HG02588 (cell line): ENCODE results near the gene SOST.

Experiments
- ATAC-seq: cut with Tn5 transposase; IDR thresholded peaks from one replicate; pipeline ENCODE4 v1.9.1; 2021; ENCODE audit warnings: mild to moderate bottlenecking, moderate library complexity; ENCODE audit not compliant: unreplicated experiment

Gene SOST

DNA sequence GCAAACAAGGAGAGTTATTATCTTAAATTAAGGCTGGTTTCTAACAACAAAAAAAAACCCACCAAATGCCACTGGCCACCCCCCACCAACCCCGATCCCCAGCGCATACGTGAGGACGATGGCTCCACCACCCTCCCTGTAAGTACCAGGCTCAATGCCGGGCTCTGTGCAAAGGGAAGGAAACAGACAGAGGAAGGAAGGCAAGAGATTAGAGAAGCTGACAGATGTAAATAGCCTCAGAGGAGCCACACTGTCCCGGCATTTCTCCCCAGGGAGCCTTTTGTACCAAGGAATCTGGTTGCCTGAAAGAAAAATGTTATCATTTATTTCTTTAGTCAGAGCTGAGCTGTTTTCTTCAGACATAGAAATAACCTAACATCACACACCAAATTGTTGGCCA lies 13.1 kb downstream of the SOST start:
- no peak for ATAC-seq

DNA sequence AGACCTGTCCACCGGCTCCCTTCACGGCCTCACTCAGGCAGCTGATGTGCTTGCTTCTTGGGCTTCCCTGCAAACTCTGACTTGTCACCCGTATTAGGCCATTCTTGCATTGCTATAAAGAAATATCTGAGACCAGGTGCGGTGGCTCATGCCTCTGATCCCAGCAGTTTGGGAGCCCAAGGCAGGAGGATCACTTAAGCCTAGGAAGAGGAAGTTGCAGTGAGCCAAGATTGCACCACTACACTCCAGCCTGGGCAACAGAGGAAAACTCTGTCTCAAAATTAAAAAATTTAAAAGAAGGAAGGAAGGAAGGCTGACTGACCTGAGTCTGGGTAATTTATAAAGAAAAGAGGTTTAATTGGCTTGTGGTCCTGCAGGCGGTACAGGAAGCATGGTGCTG lies 17.0 kb downstream of the SOST start:
- ATAC-seq, result no peak

DNA sequence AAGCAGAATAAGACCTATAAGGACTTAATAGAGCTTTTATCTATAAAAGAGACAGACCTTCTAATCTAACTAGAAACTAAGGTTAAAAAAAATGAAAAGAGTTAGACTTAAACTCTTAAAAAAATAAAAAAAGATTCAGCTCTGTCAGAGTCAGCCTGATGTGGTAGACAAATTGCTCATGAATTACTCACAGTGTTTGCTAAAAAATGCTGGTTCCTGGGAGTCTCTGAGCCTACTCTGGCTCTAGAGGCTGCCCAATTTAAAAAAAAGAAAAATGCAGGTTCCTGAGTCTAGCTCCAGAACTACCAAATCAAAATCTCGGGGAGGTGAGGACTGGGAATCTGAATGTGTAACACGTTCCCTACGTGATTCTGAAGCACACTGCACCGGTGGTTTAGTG lies 18.1 kb downstream of the SOST start:
- no peak for ATAC-seq

DNA sequence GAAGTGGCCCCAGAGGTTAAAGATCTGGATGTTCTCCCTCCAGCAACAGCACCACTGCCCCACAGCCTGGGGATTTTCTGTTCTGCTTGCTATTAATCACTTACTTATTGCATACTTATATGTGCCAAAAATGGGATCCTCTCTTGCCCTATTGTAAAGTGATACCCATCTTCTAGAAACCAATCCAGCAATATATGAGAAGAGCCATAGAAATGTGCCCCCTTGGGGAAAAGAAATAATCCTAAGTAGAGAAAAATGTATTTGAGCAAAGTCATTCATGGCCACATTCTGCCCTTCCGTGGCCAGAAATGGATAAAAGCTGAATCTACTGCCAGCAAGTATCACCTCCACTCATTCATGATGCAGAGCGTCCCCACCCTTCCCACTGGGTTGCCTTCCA lies 20.9 kb downstream of the SOST start:
- no peak for ATAC-seq

DNA sequence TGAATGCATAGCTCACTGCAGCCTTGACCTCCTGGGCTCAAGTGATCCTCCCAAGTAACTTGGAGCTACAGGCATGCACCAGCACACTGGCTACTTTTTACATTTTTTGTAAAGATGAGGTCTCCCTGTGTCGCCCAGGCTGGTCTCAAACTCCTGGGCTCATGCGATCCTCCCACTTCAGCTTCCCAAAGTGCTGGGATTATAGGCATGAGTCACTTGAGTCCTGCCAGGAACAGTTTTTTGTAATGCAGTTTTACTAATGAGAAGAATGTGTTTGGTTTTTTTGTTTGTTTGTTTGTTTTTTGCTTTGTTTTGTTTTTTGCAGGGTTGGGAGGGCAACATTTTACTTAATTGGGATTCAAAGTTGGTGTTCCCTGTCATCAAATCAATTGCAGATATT lies 22.2 kb downstream of the SOST start:
- ATAC-seq, result no peak

DNA sequence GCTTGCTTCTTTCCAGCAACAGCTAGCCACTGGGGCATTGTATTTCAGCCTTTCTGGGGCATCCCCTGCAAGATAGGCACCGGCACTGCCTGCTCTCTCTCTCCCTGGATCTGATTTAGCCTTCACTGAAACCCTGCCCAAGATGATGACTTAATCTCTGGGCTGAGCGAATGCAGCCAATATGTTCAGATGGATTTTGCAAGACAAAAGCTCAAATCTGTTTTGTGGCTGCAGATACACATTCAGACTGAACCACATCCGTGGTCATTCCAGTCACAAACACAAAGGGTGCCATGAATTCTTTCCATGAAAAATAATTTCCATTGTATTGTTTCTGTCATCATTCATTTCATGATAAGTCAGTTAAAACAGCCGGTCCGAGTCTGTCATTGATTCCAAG lies 24.2 kb downstream of the SOST start:
- ATAC-seq, result no peak

DNA sequence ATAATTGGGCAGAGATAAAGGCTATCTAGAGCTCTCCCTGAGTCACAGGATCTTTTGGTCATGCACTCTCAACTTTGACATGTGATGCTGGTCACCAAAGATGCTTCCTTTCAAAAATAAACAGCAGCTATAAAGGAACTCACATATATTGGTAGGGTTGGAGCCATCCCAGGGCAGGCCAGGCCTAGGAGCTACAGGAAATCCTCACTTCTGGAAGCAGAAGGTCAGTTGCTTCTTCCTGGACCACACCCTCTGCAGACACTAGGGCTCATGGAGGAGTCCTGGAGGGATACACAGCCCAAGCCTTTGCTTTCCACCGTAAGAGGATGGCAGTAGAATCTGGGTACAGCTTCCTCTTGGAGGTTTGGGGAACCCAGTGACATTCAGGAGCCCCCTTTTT lies 24.6 kb downstream of the SOST start:
- no peak for ATAC-seq

DNA sequence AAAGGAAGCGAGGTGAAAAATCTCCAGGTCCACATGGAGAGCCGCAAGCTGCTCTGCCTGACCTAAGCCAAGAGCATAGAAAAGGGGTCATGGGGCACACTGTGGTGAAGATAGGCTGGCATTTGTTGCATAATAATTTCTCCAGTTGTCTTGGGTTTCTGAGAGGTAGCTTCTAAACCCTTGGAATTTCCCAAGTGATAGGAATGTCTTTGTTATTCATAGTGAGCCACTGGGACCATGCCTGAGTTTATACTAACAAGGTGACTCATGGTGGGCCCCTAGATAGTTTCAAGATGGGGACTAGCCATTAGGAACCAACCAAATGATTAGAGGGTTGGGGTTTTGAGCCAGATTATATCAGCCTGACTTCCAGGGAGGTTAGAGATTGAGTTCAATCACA lies 25.6 kb downstream of the SOST start:
- ATAC-seq, result no peak

DNA sequence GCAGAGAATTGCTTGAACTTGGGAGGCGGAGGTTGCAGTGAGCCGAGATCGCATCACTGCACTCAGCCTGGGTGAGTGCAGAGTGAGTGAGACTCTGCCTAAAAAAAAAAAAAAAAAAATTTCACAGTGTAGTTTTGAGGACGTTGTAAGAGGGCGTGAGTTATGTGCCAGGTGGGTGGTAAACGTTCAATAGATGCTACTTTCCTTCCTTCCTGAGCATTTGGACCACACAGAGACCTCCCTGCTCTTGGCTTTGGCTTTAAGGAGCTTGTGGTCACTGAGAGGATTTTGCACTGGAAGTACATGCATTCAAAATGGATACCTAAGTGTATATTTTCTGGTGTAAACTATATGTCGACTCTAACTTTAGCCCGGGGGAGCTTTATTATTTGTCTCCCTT lies 30.5 kb downstream of the SOST start:
- ATAC-seq, result no peak

DNA sequence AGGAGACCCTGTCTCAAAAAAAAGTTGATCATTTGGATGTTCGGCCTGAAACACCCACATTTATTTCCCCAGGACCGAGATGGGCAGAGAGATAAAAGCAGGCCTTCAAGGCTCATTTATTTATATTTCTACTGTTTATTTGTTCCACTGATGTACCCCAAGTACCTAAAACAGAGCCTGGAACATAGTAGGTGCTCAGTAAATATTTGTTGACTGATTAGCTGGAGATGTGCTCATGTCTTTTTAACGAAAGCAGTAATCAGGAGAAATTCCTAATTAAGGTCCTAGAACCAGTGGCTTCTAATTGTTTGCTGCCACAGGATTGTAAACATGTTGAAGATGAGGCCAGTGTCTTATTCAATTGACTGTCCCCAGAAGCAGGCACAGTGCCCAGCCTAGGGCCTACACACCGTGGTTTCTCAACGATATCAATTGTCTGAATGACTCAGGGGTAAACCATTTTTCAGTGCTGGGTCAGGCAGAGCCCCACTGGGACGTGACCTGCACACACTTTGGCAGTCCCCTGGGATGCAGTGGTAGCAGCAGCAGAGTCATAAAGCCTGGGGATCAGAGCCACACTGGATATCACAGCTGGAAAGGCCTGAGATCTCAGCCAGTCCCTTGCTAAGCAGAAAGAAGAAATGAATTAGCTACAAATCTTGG lies 34.8 kb downstream of the SOST start:
- no peak for ATAC-seq

DNA sequence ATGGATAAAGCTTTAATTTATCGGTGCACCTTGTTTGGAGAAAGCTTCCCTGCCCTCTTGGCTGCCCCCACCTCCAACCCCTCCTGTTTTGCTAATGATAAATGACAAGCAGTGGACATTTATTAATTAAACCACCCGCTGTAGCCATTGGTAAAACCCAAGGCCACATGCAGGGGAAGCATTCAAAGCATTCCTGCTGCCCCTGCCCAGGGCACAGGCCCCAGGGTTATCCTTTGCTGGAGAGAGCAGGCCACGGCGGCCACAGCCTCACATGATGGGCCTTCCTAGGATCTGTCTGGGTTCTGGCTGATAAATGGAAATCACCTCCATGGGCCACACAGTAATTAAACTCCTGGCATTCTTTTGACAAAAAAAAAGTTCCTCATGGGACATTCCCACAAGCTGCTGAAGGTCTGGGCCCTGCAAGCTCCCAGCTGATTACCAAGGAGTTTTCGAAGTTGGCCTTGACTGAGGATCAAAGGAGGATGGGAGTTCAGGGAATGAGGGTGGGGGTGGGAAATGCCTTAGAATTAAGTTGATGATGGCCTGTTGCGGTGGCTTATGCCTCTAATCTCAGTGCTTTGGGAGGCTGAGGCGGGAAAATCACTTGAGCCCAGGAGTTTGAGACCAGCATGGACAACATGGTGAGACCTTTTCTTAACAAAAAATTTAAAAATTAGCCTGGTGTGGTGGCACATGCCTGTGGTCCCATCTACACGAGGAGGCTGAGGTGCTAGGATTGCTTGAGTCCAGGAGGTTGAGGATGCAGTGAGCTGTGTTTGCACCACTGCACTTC lies 35.5 kb downstream of the SOST start:
- ATAC-seq, result no peak

DNA sequence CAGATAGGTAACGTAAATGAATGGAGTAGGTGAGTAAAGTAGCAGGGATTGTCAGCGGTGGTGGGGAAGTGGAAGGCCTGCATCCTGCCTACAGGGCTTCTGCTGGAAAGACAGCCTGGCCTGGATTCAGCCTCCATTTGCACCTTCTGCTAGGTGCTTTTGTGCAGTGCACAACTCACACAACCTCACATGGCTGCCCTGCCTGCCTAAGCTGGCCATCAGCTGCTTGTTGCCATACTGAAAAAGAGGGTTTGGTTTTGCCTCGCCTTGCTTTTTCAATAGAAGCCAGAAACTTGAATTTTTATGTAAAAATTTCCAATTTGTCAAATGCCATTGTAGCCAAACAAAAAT lies 36.3 kb downstream of the SOST start:
- no peak for ATAC-seq

DNA sequence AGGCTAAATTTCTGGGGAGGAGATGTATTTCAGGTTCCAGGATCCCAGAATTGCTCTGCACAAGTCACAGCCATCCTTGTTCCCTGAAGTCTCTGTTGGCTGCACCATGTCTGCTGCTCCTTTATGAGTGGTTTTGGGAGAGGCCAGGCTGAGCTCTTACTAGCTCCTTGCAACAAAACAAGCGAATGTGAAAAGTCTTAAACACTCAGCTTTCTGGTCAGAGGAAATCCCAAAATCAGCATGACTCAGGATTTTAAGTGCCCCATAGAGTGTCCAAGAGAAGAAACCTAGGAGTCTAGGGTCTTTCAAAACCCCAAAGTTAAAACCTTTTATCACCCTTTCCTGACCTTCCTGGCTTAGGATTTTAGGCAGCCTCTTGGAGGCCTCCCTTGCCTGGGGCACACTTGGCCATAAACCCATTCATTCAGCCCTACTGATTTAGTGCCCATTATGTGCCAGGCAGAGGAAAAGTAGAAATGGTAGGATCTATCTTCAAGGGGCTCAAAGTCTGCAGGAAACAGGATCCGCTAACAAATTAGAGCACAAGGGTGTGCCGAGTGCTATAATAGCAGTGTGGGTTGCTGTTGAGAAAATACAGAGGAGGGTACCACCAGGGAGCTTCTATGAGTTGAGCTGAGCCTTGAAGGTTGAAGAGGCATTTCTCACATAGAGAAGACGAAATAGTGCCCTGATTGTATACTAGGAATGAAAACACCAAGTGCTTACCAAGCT lies 36.9 kb downstream of the SOST start:
- ATAC-seq, result no peak

DNA sequence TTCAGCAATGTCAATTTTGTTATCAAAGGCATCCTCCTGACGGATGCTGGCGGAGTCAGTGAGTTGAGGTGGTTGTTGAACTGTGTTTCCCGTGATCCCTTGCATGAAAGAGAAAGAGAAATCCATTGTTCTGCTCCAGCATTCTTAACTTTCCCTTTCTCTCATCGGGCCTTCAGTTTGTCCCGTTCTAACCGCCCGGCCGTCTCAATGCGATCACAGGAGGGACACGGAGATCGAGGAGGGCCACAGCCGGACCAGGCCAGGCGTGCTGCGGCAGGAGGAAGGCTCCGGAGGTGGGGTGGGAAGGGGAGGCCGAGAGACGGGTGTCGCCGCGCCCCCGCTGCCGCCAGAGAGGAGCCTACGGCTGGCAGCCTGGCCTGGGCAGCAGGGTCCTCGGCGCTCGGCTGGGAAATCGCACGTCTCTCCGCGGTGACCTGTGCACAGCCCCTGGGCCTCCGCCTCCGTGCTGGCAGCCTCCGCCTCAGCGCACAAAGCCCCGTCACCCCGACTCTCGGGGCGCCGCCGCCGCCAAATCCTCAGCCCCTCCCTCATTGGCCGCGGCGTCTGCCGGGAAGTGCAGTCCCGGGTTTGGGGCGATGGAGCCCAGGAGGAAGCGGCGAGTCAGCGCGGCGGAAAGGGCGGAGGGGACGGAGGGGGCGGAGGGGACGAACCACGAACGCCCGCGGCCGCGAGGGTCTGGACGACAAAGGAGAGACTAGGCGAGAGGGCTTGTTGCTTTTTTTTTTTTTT lies 38.1 kb downstream of the SOST start:
- no peak for ATAC-seq

DNA sequence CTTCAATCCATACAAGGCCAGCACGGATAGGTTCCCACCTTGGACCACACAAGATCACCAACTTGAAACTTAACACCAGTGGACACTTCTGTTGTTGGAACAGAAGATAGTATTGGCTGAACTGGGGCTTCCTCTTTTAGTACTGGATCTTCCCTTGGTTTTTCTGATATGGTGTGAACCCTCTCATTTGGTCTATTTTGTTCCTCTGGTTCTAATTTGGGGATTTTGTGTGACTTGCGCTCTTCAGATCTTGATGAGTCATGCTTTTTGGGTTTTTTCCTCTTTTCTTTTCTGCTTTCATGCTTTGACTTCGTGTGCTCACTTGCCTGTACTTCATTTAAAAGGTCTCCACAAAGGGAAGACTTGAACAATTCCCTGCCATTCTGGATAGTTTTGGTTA lies 39.0 kb downstream of the SOST start:
- no peak for ATAC-seq

DNA sequence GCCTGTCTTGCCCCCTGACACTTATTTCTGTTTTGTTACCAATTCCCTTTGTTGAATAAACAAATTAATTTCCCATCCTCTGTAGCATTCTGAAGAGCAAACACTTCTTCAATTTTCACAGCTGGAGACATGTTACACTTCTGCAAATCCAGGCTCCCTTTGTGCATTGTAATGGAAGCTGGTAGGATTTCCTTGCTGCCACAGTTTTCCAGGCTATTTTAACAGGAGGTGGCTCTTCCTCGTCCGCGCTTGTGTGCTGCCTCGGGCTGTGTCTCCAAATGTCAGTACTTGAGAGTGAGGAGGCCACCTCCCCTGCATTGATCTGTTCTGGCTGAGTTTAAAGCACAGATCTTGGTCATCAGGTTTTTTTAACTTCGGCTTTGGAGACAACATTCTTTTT lies 40.0 kb downstream of the SOST start:
- no peak for ATAC-seq

DNA sequence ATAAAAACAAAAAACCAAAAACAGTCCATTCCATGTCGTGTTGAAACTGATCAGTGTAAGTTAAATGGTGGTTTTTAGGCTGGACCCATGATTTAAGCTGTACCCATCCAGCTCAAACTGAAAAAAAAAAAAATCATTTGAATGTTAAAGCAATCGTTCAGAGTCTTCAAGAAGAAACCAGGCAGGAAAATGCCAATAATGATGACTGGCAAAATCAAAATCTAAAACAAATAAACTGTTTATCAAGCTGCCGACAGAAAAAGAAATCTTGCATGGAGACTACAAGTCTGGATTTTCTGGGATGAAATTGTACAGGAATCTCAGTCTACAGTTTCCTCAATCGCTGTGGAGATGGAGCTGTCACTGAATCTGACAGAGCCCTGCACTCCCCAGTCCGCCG lies 40.7 kb downstream of the SOST start:
- ATAC-seq, result no peak

DNA sequence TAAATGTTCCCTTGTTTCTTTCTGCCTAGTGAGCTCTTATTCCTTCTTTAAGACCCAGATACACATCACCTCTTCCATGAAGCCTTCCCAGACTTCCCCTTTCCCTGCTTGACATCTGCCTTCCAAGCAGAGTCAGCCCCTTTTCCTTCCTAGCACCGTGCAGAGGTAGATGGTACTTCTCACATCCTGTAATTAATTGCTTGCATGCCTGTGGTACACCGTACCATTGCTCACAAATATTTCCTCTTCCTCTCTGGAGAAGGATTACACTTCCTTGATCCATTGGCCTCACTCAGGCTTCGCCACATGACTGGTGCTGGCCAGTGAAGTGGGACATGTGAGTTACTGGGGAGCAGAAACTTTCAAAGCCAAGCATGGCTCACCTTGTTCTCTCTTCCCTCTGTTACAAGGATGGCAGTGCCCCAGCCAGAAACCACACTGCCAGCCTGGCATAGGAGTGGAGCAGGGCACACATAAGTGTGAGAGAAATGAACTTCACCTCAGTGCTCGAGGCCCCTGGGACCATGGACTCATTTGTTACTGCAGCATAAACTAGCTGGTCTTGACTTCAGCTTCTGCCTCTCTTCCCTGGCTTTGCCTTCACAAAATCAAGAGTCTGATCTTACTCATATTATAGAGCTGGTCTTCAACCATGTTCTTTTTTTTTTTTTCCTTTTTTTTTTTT lies 44.0 kb downstream of the SOST start:
- no peak for ATAC-seq

DNA sequence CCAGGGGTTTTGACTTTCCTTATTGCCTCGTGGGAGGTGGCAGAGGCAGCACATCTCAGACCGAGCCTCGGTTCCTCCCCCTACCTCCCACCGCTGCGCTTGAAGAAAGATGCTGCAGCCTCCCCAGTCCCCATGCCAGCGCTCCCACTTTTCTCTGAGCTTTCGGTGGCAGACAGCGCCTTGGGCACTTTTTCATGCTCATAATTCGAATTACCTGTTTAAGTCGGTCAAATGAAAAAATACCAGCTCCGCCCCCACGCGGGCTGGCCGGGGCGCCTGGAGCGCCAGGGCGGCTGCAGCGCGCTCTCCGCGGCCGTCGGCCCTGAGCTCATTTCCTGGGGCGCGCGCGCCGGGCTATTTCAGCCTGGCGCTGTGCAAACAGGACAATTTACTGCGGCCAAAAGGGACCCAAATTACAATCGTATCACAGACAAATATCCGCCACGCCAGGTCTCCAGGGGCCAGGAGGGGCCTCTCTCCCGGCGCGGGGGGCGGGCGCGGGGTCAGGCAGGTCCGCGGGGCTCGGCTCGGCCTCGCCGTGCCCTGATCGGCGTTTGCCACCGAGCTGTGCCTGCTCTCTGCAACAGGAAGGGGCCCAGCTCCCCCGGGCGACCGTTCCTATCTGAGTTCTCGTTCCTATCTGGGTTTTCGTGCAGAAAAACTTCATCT lies 45.0 kb downstream of the SOST start:
- no peak for ATAC-seq

DNA sequence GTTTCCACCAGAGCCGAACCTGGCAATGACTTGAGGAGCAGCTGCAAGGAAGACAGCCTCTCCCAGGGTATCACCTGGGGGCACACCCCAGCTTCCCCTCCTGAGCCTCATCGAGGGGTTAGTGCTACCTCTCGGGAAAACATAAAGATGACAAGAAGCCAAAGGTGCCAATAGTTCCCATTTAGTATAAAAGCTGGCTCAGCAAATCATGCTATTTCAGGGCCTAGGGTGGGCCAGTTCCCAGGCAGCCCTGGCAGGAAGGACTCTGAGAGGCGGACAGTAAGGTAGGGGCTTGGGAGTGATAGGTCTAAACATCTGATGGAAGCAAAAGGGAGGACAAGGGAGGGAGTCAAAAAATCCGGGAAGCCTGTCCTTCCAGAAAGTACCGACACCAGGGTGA lies 46.2 kb downstream of the SOST start:
- ATAC-seq, result no peak
